SJSA1 (cell line): ENCODE data around the gene STARD3. TPM values are rescaled to one million over a fixed set of nuclear protein-coding genes. Genes with fewer than 3 reads are reported as not detected.

Source experiments
- DNase-seq, 2 experiments: peaks; one replicate each; pipeline ENCODE4 v3.0.0-alpha.2; 2015 to 2020; ENCODE audit warnings: low spot score in 2 of 2, low read depth in 1 of 2
- H3K27ac ChIP-seq: fragments of 250-450 bp; sonication (Bioruptor Pico); 2 replicates; pipeline ENCODE4 v1.5.1; 2020; ENCODE audit warnings: mild to moderate bottlenecking, moderate library complexity
- H3K27me3 ChIP-seq: fragments of 250-450 bp; sonication (Bioruptor Pico); replicated peaks from 2 replicates; pipeline ENCODE4 v1.5.1; 2020; ENCODE audit warnings: mild to moderate bottlenecking, moderate library complexity
- H3K36me3 ChIP-seq: fragments of 250-450 bp; sonication (Bioruptor Pico); 2 replicates; pipeline ENCODE4 v1.5.1; 2020; ENCODE audit warnings: mild to moderate bottlenecking
- H3K4me1 ChIP-seq: fragments of 250-450 bp; sonication (Bioruptor Pico); replicated peaks from 2 replicates; pipeline ENCODE4 v1.6.1; 2021; ENCODE audit warnings: mild to moderate bottlenecking
- H3K4me3 ChIP-seq: fragments of 250-450 bp; sonication (Bioruptor Pico); 2 replicates; pipeline ENCODE4 v1.5.1; 2020; ENCODE audit warnings: mild to moderate bottlenecking
- H3K9me3 ChIP-seq: fragments of 250-450 bp; sonication (Bioruptor Pico); replicated peaks from 2 replicates; pipeline ENCODE4 v1.5.1; 2020; ENCODE audit warnings: mild to moderate bottlenecking
- total RNA-seq: library from RNA; depleted of rRNA; stranded (reverse); fragments of >200 nt; shearing (Covaris generic); gene quantifications from 2 replicates; pipeline ENCODE4 v1.2.3, GENCODE V29; 2014

Gene STARD3
- total RNA-seq, 1 experiment from 2014 or later: 27.8 TPM

DNA sequence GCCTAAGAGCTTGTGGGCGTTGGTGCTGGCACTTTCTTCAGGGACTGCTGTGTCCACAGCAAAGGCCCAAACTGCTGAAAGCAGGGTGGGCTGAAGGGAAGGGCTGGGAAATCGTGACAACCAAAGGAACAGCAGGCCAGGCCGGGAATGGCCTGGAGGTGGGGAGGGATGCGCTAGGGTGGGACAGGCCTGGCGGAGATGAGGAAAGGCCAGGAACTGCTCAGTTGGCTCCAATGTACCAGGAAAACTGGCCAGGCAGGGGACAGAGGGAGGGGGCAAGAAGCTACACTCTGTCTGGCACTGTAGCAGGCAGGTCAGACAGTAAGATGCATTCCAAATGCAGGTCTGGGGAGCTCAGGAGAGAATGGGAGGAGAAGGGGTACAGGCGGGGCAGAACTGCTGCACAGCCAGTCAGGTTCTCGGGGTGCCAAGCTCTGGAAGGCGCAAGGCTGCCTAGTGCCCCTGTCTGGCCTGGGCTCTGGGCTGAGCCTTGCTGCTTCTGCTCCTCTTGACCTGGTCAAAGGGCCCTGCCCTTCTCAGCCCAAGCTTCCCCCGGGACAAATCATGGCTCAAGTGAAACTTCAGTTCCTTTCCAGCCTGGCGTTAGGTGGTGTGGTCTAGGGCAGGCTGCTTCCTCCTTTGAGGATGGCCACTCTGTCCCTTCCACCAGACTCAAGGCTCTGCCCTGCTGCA lies 38.6 kb downstream of the STARD3 start:
- H3K4me1 ChIP-seq: no peaks in the 10 kb centered on the region
- H3K4me3 ChIP-seq: no peak overlapping the region
- DNase-seq: no peak
- no peaks in the 10 kb centered on the region for H3K9me3 ChIP-seq
- H3K27me3 ChIP-seq: peaks cover 12% of the 10 kb centered on the region; the same call in 1 of the 2 replicates
- 0 out of 2 replicates have a peak, but pooled peaks cover 3% of the 10 kb centered on the region for H3K36me3 ChIP-seq
- H3K27ac ChIP-seq: no peak overlapping the region

DNA sequence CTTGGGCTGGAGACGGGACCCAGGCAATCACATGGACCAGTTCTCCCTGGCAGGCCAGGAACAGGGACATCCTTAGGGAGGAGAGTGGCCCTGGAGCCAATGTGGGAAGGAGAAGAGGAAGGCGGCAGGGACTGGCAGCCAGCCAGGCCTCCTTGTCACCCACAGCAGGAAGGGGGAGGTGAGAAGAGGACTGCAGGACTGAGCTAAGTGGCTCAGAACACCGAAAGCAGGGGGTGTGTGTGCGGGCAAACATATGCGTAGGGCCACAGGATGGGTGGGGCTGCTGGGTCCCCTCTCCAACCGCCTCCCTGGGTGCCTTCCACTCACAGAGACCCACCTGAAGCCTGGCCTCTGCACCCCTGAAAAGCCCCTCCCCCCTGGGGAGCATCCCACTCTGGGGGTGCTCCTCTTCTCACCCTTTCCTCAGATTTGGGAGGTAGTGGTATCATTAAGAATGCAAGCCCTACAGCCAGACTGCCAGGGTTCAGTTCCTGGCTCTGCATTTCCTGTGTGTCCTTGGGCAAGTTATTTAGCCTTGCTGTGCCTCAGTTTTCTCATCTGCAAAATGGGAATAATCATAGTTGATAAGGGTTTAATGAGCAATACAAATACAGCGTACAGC lies 39.4 kb downstream of the STARD3 start:
- H3K9me3 ChIP-seq: no peaks in the 10 kb centered on the region
- H3K36me3 ChIP-seq: 0 out of 2 replicates have a peak, but pooled peaks cover 3% of the 10 kb centered on the region
- H3K4me3 ChIP-seq: no peak overlapping the region
- no peak overlapping the region for H3K27ac ChIP-seq
- DNase-seq: no peak
- H3K4me1 ChIP-seq: no peaks in the 10 kb centered on the region
- peaks cover 6% of the 10 kb centered on the region; the same call in 1 of the 2 replicates for H3K27me3 ChIP-seq

DNA sequence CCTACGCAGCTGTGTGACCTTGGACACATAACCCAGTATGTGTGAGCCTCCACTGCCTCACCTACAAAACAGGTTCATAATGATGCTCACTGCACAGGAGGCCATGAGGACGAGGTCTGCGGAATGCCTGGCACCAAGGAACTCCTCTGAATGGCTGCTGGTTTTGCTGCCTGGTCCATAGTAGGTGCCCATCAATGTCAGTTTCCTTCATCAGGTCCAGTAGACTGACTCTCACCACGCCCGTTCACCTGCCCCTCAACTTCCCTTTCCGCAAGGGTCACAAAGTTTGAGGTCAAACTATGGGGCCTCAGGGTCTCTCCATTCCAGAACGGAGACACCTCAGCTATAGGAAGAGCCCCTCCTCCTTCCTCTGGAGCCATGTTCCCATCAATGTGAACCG lies 40.1 kb downstream of the STARD3 start:
- Histone ChIP-seq H3K4me3 (no peak overlapping the region), H3K27me3 (no peaks in the 10 kb centered on the region), H3K4me1 (no peaks in the 10 kb centered on the region), H3K36me3 (0 out of 2 replicates have a peak, but pooled peaks cover 3% of the 10 kb centered on the region), H3K27ac (no peak overlapping the region), H3K9me3 (no peaks in the 10 kb centered on the region)
- no peak for DNase-seq

DNA sequence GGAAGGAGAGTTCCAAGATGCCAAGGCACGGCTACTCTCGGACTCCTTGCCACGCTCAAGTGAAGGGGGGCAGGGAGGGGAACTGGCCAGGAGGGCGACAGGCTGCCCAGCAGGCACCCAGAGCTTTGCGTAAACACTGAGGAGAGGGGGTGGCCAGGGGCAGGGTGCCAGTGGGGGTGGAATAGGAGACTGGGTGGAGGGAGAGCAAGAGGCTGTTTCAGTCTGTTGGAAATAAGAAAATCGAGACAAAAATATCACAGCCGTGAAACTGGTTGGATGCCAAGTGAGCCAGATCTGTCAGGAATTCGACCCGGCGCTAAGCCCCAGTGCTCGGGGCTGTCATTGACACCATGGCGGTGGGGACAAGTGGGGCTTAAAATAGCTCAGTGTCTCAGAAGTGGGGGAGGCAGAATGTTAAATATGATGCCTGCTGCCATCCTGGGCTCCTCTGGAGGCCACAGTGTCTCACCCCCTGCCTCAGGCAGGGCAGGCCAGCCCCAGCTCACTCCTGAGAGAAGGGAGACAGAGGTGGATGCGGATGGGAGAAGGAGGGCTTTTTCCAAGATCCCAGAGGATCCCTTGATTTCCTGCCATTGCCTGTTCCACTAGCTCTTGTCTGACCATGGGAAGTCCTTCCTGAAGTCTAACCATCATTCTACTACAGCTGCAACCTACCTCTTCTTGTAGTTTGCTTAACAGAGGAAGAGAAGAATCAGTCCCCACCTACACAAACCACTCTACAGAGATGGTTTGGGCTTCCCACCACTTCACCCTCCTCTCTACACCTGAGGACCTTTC lies 40.8 kb downstream of the STARD3 start:
- Histone ChIP-seq H3K27ac (no peak overlapping the region), H3K4me3 (no peak overlapping the region), H3K4me1 (no peaks in the 10 kb centered on the region), H3K9me3 (no peaks in the 10 kb centered on the region), H3K36me3 (0 out of 2 replicates have a peak, but pooled peaks cover 3% of the 10 kb centered on the region), H3K27me3 (no peaks in the 10 kb centered on the region)
- no peak for DNase-seq

DNA sequence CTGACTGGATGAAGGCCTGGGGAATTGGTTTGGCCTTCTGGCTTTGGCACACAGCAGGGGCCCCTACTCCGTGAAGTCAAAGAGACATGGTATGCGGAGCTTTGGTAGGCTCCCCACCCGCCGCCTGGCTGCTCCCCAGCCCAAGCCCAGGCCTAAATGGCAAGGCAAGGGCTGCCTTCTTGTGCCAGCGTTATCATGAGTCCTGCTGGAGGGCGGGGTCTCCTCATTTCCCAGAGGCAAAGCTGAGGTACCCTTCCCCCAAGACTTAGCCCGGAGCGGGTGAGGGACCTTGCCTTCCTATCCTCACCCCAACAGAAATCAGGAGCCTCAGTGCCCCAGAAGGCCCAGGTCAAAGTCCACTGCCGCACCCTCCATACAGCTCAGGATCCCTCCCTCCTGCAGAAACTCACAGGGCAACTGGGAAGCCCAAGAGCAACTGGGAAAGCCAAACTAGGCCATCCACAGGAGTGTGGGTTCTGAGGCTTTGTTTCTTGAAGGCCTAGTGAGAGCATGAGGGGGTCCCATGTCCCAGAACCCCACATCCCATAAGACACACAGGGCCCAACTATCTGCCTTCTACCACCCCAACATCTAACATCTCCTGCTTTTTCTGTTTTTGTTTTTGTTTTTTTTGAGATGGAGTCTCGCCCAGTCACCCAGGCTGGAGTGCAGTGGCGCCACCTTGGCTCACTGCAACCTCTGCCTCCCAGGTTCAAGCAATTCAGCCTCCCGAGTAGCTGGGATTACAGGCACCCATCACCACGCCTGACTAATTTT lies 41.6 kb downstream of the STARD3 start:
- Histone ChIP-seq H3K4me1 (no peaks in the 10 kb centered on the region), H3K9me3 (no peaks in the 10 kb centered on the region), H3K27me3 (no peaks in the 10 kb centered on the region), H3K27ac (no peak overlapping the region), H3K36me3 (0 out of 2 replicates have a peak, but pooled peaks cover 3% of the 10 kb centered on the region), H3K4me3 (no peak overlapping the region)
- DNase-seq: no peak

DNA sequence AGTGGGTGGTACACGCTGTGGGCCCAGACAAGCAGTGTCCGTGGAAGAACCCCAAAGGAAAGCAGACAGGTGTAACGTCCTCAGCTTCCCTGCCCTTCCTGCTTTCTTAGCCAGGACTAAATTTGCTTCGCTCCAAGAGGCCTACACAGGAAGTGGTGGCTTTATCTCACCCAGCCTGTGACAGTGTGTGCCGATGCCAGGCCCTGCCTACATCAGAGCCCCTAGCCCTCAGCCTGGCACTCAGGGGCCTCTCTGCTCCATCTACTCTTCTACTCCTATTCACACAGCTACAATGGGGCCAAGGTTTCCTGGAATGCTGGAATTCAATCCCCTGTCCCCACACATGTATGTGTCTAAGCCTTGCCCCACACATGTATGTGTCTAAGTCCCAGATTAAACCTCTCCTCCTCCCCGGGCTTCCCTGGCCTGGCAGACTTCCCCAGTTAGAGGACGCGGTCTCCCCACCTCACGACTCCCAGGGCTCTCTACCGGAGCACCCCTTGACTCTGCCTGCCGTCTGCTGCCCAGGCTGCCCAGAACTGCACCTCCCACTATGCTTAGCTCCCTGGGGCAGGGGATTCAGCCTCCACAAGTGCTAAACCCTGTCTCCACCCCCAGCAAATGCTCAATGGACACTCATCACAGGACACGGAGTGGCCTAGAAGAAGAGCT lies 42.7 kb downstream of the STARD3 start:
- H3K27ac ChIP-seq: no peak overlapping the region
- 0 out of 2 replicates have a peak, but pooled peaks cover 3% of the 10 kb centered on the region for H3K36me3 ChIP-seq
- no peaks in the 10 kb centered on the region for H3K27me3 ChIP-seq
- no peaks in the 10 kb centered on the region for H3K9me3 ChIP-seq
- no peak overlapping the region for H3K4me3 ChIP-seq
- no peak for DNase-seq
- H3K4me1 ChIP-seq: no peaks in the 10 kb centered on the region

DNA sequence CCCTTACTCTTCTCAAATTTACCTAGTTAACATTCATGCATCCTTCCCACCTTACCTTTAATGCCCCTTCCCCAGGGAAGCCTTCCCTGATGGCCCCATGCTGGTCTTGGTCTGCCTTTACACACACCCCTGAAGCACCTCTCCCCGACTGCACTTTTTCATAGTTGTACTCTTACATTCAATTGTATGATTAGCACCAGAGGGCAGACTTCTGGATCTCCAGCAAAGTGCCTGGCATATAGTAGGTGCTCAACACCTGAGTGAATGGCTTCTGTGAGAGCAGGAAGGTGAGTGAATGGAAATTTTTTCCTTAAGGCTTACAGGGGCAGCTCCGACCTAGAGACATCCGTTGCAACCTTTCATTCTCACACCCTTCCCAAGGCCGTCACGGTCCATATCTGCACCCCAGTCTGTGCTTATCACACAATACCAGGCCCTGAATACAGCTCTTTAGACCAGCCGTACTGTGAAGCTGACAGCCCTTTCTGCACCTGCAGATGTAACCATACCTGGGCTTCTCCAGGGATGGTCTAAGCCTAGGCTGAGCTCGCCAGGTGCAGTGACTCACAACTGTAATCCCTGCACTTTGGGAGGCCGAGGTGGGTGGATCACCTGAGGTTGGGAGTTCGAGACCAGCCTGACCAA lies 46.5 kb downstream of the STARD3 start:
- Histone ChIP-seq H3K36me3 (no peaks in the 10 kb centered on the region), H3K4me1 (peaks cover 3% of the 10 kb centered on the region; the same call in 1 of the 2 replicates), H3K9me3 (no peaks in the 10 kb centered on the region), H3K27me3 (no peaks in the 10 kb centered on the region), H3K4me3 (no peak overlapping the region), H3K27ac (no peak overlapping the region)
- no peak for DNase-seq

DNA sequence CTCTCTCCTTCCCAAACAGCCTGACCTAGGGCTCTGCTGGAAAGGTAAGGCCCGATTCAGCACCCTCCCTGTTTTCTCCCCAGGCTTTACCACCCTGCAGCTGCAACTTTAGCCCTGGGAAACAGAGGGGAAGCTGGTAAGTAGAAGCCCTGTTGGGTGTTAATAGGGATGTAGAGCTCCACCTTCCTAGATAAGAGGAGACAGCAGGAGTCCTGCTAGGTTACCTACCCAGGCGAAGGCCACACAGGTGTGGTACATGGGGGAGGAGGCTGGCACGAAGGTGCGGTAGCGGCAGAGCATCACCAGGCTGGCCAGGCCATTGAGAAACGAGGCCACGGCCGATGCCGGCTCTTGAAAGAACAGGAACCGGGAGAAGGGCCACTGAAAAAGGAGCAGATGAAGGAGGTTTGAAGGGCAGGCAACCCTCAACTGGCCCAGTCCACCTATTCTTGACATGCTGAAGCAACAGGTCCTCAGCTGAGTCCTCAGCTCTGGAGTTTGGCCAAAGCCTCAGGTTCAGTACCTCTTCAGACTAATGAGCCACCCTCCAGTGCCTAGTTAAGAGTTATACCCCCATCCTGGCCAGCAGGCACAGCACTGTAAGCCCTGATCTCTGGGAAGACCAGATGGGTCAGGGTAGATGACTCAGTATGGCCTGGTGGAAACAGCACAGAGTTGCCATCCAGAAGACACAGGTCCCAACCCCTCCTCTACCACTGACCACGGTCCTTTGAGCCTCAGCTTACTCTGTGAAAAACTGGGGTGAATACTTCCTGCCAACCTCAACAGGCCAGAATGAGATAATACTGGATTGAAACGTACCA lies 47.6 kb downstream of the STARD3 start:
- no peaks in the 10 kb centered on the region for H3K9me3 ChIP-seq
- DNase-seq: no peak
- H3K36me3 ChIP-seq: no peaks in the 10 kb centered on the region
- no peak overlapping the region for H3K4me3 ChIP-seq
- H3K27ac ChIP-seq: no peak overlapping the region
- H3K4me1 ChIP-seq: peaks cover 9% of the 10 kb centered on the region; the same call in 1 of the 2 replicates
- H3K27me3 ChIP-seq: no peaks in the 10 kb centered on the region

DNA sequence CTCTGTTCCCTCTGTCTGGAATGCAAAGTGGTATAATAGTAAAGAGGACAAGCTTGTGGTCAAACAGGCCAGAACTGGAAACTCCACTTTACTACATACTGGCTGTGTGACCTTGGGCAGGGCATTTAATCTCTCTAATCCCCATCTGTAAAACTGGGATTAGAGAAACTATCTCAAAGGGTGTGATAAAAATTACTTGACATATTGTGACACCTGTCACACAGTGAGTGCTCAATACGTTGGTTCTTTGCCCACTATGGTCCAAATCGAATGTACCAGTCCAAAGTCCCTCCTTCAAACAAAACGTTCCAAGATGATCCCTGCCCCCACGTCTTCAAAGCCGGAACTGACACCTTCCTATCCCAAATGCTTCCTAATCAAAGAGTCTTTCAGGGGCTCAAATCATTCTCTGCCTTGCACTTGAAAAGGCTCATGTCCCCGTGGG lies 50.2 kb downstream of the STARD3 start:
- Histone ChIP-seq H3K4me3 (peak overlapping the region; percentile 46), H3K27me3 (no peaks in the 10 kb centered on the region), H3K27ac (no peak overlapping the region), H3K4me1 (peaks cover 9% of the 10 kb centered on the region; the same call in 1 of the 2 replicates), H3K9me3 (no peaks in the 10 kb centered on the region), H3K36me3 (no peaks in the 10 kb centered on the region)
- DNase-seq: no peak

DNA sequence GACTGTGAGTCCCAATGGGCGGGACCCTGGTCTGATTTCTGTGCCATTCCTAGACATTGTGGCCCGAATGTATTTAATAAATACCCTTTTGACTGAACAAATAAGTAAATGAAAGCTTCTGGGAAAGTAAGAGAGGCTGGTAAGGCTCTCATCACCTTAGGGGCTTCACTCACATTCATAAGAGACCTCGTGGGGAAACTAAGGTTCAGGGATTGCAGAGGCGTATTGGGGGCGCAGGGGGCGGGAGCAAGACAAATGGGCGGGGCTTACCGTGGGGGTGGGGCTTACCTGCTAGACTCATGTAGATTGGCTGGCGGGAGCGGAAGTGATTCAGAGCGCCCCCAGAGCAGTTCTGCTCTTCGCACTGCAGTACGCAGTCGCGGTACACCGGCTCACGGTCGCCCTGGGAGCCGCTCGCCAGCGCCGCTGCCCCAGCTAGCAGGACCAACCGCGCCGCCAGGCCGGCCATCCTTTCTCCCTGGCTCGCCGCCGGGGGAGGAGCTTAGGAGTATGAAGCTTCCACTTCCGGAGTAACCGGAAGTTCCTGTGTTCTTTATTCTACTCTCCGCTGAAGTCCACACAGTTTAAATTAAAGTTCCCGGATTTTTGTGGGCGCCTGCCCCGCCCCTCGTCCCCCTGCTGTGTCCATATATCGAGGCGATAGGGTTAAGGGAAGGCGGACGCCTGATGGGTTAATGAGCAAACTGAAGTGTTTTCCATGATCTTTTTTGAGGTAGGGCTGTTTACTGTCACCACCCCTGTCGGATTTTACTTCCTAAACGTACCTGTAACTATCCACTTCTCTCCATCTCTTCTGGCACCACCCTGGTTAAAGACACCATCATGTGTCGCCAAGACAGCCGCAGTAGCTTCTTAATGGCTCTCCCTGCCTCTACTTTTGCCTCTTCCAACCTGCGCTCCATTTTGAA lies 50.9 kb downstream of the STARD3 start, which contains the start of gene PGAP3:
Gene PGAP3 (minus strand): TSS at position 512 of the 929 bp plus-strand sequence. CDS start 43 bp downstream, at position 469.
- peak; percentile 92 to 95 for DNase-seq
- H3K9me3 ChIP-seq: no peaks in the 10 kb centered on the region
- H3K27me3 ChIP-seq: no peaks in the 10 kb centered on the region
- peaks cover 9% of the 10 kb centered on the region; the same call in 1 of the 2 replicates for H3K4me1 ChIP-seq
- peak within 1 kb of the TSS; percentile 46 for H3K4me3 ChIP-seq
- H3K36me3 ChIP-seq: no peaks in the 10 kb centered on the region
- H3K27ac ChIP-seq: peak within 1 kb of the TSS; percentile 79

DNA sequence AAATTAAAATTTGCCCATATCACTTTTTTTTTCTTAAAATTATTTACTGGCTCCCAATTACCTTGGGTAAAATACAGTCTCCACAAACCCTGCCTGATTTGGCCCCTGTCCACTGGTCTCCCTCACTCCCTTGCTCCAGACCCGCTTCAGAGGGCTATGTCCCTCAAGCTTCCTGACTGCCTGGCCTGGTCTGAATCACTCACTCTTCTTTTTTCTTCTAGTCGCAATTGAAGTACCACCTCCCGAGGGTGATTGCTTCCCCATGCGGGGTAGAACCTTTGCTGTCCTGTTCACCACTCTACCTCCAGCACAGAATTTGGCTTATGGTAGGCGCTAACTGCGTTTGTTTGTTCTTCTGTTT lies 51.5 kb downstream of the STARD3 start:
- Histone ChIP-seq H3K36me3 (no peaks in the 10 kb centered on the region), H3K9me3 (no peaks in the 10 kb centered on the region), H3K27ac (no peak overlapping the region), H3K27me3 (no peaks in the 10 kb centered on the region), H3K4me1 (peaks cover 9% of the 10 kb centered on the region; the same call in 1 of the 2 replicates), H3K4me3 (peak overlapping the region; percentile 46)
- DNase-seq: no peak
